Measurements from ENCODE around the gene UBE2L6.

UBE2L6 gene

DNA sequence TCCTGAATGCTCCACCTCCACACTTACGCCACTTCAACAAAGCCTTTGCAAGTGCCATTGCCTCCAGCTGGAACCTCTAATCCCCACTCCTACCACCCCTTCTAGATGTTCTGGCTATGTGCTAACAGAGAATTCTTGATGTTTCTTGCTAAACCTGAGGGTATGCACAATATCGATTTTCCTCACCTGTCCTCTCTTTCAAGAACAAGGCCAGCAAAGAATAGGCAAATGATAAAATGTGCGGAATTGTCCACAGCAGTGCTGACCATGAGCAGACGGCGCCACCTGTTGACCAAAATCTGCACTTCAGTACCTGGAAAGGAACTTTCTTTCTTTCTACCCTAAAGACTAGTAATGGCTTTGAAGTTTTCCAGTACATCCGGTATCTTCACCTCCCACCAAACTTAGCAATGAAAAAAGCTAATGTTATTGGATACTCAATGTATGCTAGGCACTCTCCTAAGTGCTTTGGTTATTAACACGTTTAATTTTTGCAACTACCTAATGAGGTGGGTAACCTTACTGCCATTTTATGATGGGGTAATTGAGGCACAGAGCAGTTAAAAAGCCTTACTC is 40.3 kb downstream of the UBE2L6 start:
- DNase-seq = no peak

DNA sequence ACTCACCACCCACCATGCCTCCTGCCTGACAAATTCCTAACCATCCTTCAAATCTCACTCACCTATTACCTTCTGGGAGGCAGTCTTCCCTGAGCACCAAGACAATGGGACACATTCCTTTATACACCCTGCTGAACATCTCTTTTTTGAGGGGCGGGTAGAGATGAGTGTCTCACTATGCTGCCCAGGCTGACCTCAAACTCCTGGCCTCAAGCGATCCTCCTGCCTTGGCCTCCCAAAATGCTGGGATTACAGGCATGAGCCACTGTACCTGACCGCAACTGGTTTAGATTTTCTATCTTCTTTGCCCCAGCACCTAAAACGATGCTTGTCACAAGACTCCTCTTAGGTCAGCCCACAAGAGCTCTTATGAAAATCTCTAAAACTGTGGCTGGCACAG is 44.1 kb downstream of the UBE2L6 start:
- DNase-seq = no peak

DNA sequence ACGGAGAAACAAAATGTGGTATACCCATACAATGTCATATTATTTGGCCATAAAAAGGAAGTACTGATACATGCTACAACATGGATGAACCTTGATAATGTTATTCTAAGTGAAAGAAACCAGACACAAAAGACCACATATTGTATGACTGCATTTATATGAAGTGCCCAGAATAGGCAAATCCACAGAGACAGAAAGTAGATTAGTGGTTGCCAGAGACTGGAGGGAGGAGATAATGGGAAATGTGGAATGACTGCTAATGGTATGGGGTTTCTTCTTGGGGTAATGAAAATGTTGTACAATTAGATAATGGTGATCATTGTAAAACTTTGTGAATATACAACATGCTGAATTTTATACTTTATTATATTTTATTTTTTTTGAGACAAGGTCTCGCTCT is 46.4 kb downstream of the UBE2L6 start:
- DNase-seq = no peak

DNA sequence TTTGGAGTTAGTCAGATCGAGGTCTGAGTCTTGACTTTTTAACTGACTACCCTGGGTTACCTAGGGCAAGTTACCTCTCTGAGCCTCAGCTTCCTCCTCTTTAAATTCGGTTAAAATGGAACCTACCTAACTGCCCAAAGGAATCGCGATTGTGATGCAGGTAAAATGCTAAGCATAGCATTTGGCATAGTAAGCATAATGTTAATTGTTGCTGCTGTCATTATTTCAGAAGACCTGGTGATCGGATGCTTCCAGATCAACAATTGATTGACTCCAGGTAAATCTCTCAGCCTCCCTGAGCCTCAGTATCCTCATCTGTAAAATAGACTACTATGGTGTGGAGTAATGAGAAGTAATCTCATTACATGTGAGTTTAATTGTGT is 51.4 kb downstream of the UBE2L6 start:
- no peak for DNase-seq

DNA sequence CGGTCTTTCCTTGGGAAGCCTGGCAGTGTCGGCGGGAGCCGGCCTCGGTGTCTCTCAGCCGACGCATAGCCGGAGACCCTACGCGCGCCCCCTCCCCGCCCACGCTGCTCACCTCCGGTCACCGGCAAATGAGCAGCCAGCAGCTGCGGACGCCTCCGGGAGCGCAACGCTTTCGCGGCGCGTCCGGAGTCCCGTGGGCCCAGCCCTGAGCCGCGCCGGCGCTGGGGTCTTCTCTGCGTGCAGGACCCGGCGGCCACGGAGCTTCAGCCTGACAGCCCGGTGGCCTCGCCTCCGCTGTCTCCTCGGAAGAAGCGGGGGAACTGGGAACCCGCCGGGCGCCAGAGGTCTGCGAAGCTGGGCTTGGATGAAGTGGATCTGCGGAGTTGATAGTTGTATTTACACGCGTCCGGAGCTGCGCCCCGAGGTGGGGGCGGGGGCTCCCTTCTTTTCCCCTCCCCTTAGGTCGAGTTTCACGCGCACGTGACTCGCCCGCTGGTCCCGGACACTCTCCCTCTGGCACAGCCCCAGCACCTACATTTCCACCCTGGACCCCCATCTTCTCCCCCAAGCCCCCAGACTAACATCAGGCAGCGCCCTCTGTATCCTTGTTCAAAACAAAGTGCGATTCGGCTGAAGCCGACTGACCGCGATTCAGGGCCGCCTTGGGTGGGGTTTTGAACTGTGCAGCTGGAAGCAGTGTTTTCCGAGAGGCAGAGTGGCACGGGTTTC is 52.0 kb downstream of the UBE2L6 start, which contains the start of gene SLC43A1:
Gene SLC43A1, minus strand, starts transcription at position 371 of the 729 bp plus-strand sequence. CDS start 1,591 bp downstream, outside the sequence.
- peak; percentile 21 for DNase-seq

DNA sequence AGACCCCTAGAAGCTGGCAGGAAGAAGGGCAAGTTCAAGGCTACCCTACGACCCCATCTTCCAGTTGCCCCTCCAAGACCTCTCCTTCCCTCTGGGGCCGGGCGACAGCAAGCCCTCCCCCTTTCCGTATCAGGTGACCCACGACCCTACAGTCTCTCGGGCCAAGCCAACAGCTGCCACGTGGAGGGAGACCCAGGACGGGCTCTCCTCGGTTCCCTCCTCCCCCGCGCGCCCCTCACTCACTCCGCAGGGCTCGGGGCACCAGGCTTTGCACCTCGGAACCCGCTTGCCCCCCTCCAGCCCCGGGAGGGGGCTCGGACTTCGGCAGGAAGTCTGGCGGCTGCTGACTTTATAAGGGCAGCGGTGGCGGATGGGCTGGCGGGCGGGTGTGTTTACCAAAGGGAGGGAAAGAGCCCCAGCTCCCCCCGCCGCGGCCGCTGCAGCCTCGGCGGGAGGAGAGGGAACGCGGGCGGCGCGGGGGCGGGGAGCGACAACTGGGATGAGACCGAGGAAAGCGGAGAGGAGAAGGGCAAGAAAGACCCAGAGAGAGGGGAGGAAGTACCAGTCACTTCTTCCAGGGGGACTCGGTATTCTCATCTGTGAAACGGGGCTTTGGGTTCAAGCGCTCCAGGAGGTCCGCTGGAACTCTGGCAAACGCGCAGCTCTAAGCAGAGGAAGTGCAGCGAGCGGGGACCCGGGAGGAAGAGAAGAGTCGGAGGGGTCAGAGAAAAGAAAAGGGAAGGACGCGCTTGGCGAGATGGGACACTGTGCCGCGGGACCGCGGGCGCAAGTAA is 52.7 kb downstream of the UBE2L6 start:
- DNase-seq = peak; percentile 51

DNA sequence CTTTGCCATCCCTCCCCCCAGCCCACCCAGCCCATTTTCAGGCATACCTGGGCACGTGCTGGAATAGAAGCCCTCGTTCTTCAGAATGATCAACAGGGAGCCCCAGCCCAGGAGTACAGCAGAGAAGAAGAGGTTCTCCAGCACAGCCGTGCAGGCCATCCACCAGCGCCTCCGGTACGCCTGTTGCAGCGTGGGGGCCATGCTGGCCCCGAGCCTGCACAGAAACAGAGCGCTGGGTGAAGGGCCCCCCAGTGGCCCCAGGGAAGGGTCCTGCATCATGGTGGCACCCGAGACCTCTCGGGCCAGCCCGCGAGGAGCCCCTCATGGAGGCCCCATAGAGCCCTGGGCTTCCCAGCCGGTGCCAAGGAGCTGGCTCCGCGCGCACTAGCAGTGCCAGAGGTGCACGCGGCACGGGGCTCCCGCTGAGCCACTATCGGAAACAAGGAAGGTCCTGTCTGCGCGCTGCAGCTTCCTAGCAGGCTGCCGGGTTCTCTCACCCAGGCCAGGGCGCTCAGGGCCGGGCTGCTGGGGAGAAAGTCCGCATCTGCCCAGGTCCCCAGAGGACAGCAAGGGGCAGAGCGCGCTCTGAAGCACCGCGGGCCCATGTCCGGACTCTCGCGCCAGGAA is 53.4 kb downstream of the UBE2L6 start:
- DNase-seq = peak; percentile 46

DNA sequence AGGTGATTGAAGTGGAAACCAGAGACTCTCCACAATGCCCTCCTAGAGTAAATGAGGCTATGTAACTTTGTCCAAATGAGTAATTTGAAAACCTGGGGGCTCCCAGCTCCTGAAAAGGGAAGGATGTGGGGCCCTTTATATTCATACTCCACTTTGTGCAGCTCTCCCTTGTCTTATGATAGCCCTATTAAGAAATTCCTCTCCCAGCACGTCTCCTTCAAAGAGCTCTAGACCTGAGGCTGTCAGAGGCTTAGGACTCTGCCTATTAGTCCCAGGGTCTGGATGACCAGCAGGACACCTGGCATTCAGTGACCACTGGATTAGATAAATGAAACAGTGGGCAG is 54.0 kb downstream of the UBE2L6 start:
- DNase-seq = no peak

DNA sequence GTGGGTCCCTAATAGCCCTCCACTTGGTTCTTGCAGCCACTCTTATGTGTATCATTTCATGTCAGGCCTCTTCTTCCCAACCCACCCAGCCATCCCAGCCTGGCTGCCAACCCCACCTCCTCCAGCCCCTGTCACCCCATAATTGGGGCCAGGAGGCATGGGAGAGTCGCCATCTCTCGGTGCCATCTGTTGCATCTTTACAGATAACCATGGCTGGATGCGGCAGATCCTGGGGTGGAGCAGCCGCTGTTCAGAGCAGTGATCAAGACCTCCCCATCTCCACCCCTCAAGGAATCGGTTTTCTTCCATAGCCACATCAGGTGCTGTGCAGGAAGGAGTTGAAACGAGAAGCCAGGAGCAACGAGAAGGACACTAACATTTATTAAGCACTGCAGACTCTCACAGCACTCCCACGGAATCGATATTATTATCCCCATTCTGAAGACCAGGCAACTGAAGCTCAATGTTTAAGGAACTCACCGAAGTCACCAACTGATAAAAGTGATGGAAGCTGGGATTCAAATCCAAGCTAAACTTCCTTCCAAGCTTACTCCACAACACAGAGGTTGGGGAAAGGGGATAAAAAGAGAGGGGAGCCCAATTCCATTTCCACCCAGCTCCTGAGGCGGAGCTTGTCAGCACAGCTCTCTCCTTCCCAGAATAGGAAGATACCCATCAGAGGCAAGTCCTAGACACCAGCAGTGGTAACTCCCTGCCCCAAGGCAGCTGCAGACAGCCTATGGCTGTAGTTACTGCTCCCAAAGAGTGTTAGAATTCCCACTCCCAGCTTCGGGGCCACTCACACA is 54.6 kb downstream of the UBE2L6 start:
- no peak for DNase-seq

DNA sequence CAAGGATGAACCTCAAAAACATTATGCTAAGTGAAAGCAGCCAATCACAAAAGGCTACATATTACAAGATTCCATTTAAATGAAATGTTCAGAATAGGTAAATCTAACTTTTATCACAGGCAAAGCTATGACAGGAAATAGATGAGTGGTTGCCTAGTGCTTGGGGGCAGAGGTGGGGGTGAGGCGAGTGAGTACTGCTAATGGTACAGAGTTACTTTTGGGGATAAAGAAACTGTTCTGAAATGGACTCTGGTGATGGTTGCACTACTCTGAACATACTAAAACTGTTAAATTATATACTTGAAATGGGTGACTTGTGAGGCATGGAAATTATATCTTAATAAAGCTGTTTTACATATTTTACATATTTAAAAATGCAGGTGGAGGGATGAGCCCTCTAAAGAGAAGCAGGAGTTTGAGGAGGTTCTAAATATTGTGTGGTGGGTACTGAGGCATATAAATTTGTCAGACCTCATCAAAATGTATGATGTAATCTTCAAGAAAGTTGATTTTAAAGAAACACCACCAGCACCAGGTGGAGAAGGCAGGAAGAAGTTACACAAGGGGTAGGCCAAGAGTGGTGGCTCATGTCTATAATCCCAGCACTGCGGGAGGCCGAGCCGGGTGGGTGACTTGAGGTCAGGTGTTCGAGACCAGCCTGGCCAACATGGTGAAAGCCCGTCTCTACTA is 55.6 kb downstream of the UBE2L6 start:
- no peak for DNase-seq

DNA sequence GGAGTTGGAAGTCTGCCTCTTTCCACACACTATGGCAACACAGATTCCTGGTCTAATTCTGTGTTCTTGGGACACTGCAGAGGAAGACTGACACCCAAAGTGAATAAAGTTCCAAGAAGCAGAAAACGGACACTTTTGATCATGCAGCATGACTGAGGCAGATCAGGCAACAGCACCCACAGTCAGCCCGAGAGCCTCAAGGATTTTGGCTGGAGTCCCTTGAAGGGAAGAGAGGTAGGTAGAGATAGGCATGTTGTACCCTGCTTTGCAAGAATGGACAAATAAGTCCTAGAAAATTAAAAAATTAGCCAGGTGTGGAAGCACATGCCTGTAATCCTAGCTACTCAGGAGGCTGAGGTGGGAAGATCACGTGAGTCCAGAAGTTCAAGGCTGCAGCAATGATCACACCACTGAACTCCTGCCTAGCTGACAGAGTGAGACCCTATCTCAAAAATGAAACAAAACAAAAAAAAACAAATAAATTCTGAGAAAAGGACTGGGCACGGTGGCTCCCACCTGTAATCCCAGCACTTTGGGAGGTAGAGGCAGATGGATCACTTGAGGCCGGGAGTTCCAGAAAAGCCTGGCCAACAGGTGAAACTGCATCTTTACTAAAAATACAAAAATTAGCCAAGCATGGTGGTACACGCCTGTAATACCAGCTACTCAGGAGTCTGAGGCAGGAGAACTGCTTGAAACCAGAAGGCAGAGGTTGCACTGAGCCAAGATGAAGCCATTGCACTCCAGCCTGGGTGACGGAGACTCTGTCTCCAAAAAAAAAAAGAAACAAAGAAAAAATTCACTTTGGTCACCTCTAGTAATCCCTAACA is 58.9 kb downstream of the UBE2L6 start:
- no peak for DNase-seq

DNA sequence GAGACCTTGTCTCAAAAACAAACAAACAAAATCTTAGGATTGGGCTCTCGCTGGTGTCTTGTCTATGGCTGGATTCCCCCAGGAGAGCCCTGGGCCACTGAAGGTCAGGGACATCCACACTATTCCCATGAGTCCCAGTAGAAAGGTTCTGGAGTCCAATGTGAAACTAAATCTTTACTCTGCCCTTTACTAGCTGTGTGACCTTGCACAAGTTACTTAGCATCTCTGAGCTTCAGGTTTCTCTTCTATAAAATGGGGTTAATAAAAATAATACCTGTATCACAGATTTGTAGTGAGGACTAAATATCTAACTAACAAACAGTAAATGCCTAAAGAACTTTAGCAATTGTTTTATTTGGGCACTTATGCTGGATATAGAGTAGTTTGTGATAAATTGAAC is 61.0 kb downstream of the UBE2L6 start:
- DNase-seq = no peak

DNA sequence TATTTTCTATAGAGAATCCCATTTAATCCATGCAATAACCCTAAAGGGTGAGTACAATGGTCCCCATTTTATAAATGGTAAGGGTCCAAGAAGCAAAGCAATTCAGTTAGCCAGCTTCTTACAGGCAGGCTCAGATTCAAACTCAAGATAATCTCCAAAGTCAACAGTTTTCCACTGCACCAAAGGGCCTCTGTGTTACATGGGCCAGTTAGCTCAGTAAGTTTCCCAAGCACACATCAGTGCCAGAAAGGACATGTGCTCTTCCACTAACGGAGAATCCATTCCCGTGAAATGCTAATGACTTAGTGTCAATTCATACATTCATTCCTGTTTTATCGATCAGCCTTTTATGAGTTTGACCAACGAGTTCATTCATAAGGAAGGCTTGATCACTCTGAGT is 63.0 kb downstream of the UBE2L6 start:
- no peak for DNase-seq

DNA sequence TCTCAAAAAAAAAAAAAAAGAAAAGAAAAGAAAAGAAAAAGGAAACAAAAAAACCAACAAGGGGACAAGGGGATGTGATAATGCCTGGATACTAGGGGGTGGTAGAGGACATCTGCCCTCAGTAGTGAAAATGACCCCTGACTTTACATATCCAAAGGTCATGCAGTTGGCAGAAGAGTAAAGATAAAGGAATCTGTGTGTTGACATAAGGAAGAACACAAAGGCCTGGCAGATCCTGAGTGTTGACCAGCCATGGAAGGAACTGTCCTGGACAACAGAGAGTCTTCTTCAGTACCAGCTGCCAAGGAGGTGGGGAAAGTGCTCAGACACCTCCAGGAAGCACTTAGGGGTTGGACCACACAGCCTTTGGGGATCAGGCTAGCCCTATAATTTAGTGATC is 64.6 kb downstream of the UBE2L6 start:
- no peak for DNase-seq

DNA sequence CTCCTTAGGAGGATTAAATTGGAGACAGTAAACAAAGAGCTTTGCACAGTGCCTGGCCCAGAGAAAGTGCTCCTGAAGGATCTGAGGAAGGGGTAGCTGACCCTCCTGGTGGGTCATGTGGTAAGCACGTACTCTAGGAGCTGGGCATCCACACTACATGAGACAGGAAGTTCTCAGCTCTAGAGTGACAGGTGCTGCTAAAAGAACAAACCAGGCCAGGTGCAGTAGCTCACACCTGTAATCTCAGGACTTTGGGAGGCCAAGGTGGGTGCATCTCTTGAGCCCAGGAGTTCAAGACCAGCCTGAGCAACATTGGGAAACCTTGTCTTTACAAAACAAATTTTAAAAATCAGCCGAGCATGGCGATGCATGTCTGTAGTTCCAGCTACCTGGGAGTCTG is 65.1 kb downstream of the UBE2L6 start:
- peak; percentile 8 for DNase-seq

DNA sequence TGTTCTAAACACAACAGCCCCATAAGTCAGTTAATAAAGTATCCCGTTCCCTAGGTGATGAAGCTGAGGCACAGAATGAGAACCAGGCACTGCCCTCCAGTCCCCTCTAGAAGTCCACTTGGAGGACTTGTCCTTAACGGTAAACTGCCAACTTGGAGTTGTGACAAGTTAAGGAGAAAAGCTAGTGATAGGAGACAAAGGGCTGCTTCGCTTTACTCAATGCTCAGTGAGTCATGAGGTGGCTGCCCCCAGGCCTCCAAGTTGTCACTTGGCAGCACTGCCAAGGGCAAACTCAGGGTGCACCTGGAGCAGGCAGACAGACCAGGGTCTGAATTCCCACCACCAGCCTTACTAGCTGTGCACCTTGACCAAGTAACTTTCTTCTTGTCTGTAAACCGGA is 65.5 kb downstream of the UBE2L6 start:
- no peak for DNase-seq

All from NCI-H510A (cell line).